HG03378 (cell line): ENCODE data around the gene PARD3B.

ENCODE experiments used
- ATAC-seq: cut with Tn5 transposase; IDR thresholded peaks from one replicate; pipeline ENCODE4 v1.9.1; 2021; ENCODE audit warnings: mild to moderate bottlenecking, moderate library complexity; ENCODE audit not compliant: unreplicated experiment

Gene PARD3B

GRCh38 chr2:205032093-205032551, 486.8 kb downstream of the PARD3B start:
- no peak for ATAC-seq

GRCh38 chr2:205033431-205033830, 488.2 kb downstream of the PARD3B start:
- ATAC-seq, result no peak

- ATAC-seq, result no peak
These were observed 488.8 kb downstream of the PARD3B start for GRCh38 chr2:205034034-205034433.

GRCh38 chr2:205040323-205040722, 495.0 kb downstream of the PARD3B start:
- no peak for ATAC-seq

GRCh38 chr2:205041472-205042130, 496.3 kb downstream of the PARD3B start:
- ATAC-seq, result no peak

GRCh38 chr2:205043285-205043684, 498.0 kb downstream of the PARD3B start:
- ATAC-seq, result no peak

- no peak for ATAC-seq
These were observed 500.4 kb downstream of the PARD3B start for GRCh38 chr2:205045706-205046105.

GRCh38 chr2:205047273-205047839, 502.1 kb downstream of the PARD3B start:
- ATAC-seq, result no peak

GRCh38 chr2:205051417-205051816, 506.1 kb downstream of the PARD3B start:
- no peak for ATAC-seq

- no peak for ATAC-seq
These were observed 507.5 kb downstream of the PARD3B start for GRCh38 chr2:205052781-205053180.

- ATAC-seq, result no peak
These were observed 508.6 kb downstream of the PARD3B start for GRCh38 chr2:205053827-205054410.

- ATAC-seq, result no peak
These were observed 509.5 kb downstream of the PARD3B start for GRCh38 chr2:205054789-205055188.

- no peak for ATAC-seq
These were observed 510.0 kb downstream of the PARD3B start for GRCh38 chr2:205055251-205055650.

GRCh38 chr2:205056151-205056561, 510.9 kb downstream of the PARD3B start:
- ATAC-seq, result no peak

GRCh38 chr2:205058409-205058808, 513.1 kb downstream of the PARD3B start:
- ATAC-seq, result no peak

GRCh38 chr2:205060269-205060668, 515.0 kb downstream of the PARD3B start:
- no peak for ATAC-seq

GRCh38 chr2:205066081-205066480, 520.8 kb downstream of the PARD3B start:
- no peak for ATAC-seq

- ATAC-seq, result no peak
These were observed 524.7 kb downstream of the PARD3B start for GRCh38 chr2:205069928-205070327.

GRCh38 chr2:205070889-205071288, 525.6 kb downstream of the PARD3B start:
- ATAC-seq, result no peak

- ATAC-seq, result no peak
These were observed 528.3 kb downstream of the PARD3B start for GRCh38 chr2:205073433-205074020.

- no peak for ATAC-seq
These were observed 531.1 kb downstream of the PARD3B start for GRCh38 chr2:205076405-205076804.

- no peak for ATAC-seq
These were observed 531.9 kb downstream of the PARD3B start for GRCh38 chr2:205077159-205077558.
